Stomach (tissue), 9 donors: Measurements from ENCODE around the gene RIMS1. TPM values are rescaled to one million over a fixed set of nuclear protein-coding genes. Genes with fewer than 3 reads are reported as not detected.

Source experiments
- DNase-seq, 2 donors: peaks; one replicate each; pipeline versions ENCODE4 v3.0.0 to v3.0.0-alpha.2; 2013 to 2019
- H3K27ac ChIP-seq, 5 donors: fragments of 200-600 bp in 4 of 5; sonication (generic) in 4 of 5; one replicate each; pipeline ENCODE4 v1.5.1; 2013 to 2019; ENCODE audit warnings: mild to moderate bottlenecking in 1 of 5, moderate library complexity in 1 of 5
- H3K27me3 ChIP-seq, 3 donors: fragments of 200-600 bp; sonication (generic); one replicate each; pipeline ENCODE4 v1.5.1; 2017 to 2019; ENCODE audit warnings: mixed run types in 1 of 3
- H3K36me3 ChIP-seq, 4 donors: fragments of 200-600 bp; sonication (generic); 1 replicate in 3 of 4; 2 replicates in 1 of 4; pipeline ENCODE4 v1.5.1; 2016 to 2019
- H3K4me1 ChIP-seq, 4 donors: fragments of 200-600 bp; sonication (generic); one replicate each; pipeline ENCODE4 v1.5.1; 2016 to 2019
- H3K4me3 ChIP-seq, 4 donors: fragments of 200-600 bp; sonication (generic) in 3 of 4; one replicate each; pipeline ENCODE4 v1.5.1; 2016 to 2019; ENCODE audit warnings: mild to moderate bottlenecking in 1 of 4
- H3K9me3 ChIP-seq, 4 donors: fragments of 200-600 bp; sonication (generic); one replicate each; pipeline ENCODE4 v1.5.1; 2016 to 2019
- EP300 ChIP-seq: sonication (generic); formaldehyde crosslinking; IDR thresholded peaks from one replicate; pipeline ENCODE4 v1.6.1; 2017; ENCODE audit warnings: antibody characterized with exemption
- POLR2A ChIP-seq, 4 donors: fragments of 450-650 bp; IDR thresholded peaks; one replicate each; pipeline ENCODE4 v1.6.1; 2016; ENCODE audit warnings: antibody characterized with exemption in 4 of 4, control low read depth in 2 of 4, mild to moderate bottlenecking in 1 of 4, moderate library complexity in 1 of 4
- POLR2AphosphoS5 ChIP-seq, 3 donors: sonication (generic); formaldehyde crosslinking; IDR thresholded peaks; one replicate each; pipeline ENCODE4 v1.6.1; 2016; ENCODE audit warnings: antibody characterized with exemption in 3 of 3
- WGBS, 5 donors: extraction: QIAGEN DNeasy Blood & Tissue Kit in 3 of 5; methylation state at CpG; one replicate each; pipeline versions ENCODE4 v1.1.5 to v1.1.7; 2013 to 2018; 5-methylcytosine and 5-hydroxymethylcytosine counted together
- intact Hi-C: fragments of 100-400 bp; cut with DNase I; formaldehyde crosslinking; loops from one replicate; pipeline ENCODE4 v1.15.1; 2023; ENCODE audit warnings: low total_unique reads
- polyA plus RNA-seq, 3 donors: library from polyadenylated mRNA; stranded (reverse); fragments of 200-250 nt; gene quantifications; one replicate each; pipeline ENCODE4 v1.2.3, GENCODE V29; 2013
- total RNA-seq, 5 donors: library from RNA; depleted of rRNA; stranded (reverse); fragments of >200 nt; gene quantifications; one replicate each; pipeline versions ENCODE4 v1.1.0 to v1.2.3, GENCODE V29; 2014 to 2016
- TF ChIP-seq, protein P1 (sequence below), 7 experiments: fragments of 450-650 bp in 4 of 7; fragments of 200-600 bp in 3 of 7; sonication (generic) in 3 of 7; IDR thresholded peaks; one replicate each; pipeline ENCODE4 v1.5.1; 2016 to 2019; ENCODE audit warnings: antibody characterized with exemption in 7 of 7, control low read depth in 2 of 7, mild to moderate bottlenecking in 1 of 7
- donor health status: healthy with polysubstance abuse.
- donor health status: Bipolar disorder and iron deficiency.
- donor health status: healthy.

The RIMS1 gene
- total and polyA plus RNA-seq, 8 donors, result 0.13 to 45.2 (median 5.1) TPM

DNA sequence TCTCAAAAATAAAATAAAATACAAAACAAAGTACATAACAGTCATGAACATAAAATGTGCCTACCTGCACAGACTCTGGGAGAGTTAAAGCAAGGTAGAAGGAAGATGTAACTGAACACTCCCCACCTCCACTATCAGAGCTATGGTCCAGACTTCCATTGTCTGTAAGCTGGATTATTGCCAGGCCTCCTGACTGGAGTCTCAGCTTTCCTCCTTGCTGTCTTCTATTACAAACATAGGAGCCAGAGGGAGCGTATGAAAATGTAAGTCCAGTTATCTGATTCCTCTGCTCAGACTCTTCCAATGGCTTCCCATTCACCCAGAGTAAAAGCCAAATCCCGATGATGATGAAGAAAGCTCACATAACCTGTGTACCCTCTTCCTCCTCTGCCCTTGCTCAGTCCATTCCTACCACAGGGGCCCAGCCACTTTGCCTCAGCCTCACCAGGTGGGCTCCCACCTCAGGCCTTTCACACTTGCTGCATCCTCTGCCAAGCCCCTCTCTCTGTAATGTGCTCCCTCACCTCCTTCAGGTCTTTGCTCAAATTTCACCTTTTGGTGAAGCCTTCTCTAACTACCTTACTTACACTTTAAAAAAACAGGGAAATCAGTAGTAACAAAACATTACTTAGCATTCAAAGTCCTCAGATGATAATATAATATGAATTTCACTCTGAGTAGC, 194.1 kb downstream of the RIMS1 start:
- Histone ChIP-seq H3K27me3 (no peaks in the 10 kb centered on the region), H3K4me3 (no peak overlapping the region), H3K27ac (no peak overlapping the region), H3K9me3 (no peaks in the 10 kb centered on the region), H3K4me1 (no peaks in the 10 kb centered on the region), H3K36me3 (no peaks in the 10 kb centered on the region)
- 59 to 87% (median 67%) methylated on average over 2 of the region's 2 CpGs for WGBS, 5 donors
- no peak for DNase-seq
- no peak for TF ChIP-seq POLR2A (IDR thresholded peaks at IDR 0.05)
- no peak for TF ChIP-seq POLR2AphosphoS5 (IDR thresholded peaks at IDR 0.05)
- TF ChIP-seq, protein P1, sequence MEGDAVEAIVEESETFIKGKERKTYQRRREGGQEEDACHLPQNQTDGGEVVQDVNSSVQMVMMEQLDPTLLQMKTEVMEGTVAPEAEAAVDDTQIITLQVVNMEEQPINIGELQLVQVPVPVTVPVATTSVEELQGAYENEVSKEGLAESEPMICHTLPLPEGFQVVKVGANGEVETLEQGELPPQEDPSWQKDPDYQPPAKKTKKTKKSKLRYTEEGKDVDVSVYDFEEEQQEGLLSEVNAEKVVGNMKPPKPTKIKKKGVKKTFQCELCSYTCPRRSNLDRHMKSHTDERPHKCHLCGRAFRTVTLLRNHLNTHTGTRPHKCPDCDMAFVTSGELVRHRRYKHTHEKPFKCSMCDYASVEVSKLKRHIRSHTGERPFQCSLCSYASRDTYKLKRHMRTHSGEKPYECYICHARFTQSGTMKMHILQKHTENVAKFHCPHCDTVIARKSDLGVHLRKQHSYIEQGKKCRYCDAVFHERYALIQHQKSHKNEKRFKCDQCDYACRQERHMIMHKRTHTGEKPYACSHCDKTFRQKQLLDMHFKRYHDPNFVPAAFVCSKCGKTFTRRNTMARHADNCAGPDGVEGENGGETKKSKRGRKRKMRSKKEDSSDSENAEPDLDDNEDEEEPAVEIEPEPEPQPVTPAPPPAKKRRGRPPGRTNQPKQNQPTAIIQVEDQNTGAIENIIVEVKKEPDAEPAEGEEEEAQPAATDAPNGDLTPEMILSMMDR (IDR thresholded peaks at IDR 0.05), result no peak
- no peak for TF ChIP-seq EP300
- intact Hi-C loops, result loop anchor here (10.0 kb wide), 1 partner anchor 546 kb away; no protein-coding TSS in a partner anchor

DNA sequence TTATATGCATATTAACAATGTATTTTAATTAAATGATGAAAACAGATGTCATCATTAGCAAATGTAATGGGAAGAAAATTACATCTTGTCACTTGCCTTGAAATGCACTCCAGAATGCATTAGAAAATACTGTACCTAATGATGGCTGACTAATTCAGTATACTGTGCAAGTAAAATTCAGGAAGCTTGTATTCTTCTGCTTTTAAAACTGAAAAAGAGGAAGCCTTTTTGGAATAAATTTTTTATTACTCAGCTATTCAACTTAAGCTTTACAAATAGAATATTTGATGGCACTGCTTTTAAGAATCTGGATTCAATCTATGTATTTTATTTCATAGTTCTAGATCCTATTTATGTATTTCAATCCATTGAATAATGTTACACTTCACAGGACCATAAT, 195.5 kb downstream of the RIMS1 start:
- intact Hi-C loops, result loop anchor here (10.0 kb wide), 1 partner anchor 547 kb away; no protein-coding TSS in a partner anchor
- DNase-seq, result no peak
- H3K27me3 ChIP-seq, result no peaks in the 10 kb centered on the region
- no peaks in the 10 kb centered on the region for H3K4me1 ChIP-seq
- no peak for TF ChIP-seq EP300
- TF ChIP-seq, protein P1 (IDR thresholded peaks at IDR 0.05), result no peak
- no peak for TF ChIP-seq POLR2AphosphoS5 (IDR thresholded peaks at IDR 0.05)
- TF ChIP-seq POLR2A (IDR thresholded peaks at IDR 0.05), result no peak
- H3K9me3 ChIP-seq, result no peaks in the 10 kb centered on the region
- H3K4me3 ChIP-seq, result no peak overlapping the region
- H3K36me3 ChIP-seq, result no peaks in the 10 kb centered on the region
- no peak overlapping the region for H3K27ac ChIP-seq

DNA sequence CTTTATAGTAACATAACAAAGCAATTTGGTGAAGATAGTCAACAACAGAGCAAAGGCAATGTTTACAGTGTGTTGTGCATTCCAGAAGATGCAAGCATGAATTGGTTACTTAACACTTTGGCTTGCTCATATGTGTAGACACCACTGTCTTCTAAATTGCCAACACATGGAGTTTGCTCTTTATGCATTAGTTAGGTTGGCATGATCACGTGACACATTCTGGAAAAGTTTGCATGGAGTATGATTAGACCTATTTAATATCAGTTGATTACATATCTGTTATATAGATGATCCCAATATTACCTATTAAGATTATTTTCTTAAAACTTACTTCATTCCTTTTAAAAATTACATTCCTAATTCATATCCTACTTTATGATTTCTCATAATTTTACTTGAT, 197.6 kb downstream of the RIMS1 start:
- WGBS, 5 donors, result 36 to 76% (median 65%) methylated on average over 1 of the region's 1 CpG
- Histone ChIP-seq H3K9me3 (no peaks in the 10 kb centered on the region), H3K27ac (no peak overlapping the region), H3K4me1 (no peaks in the 10 kb centered on the region), H3K27me3 (no peaks in the 10 kb centered on the region), H3K36me3 (no peaks in the 10 kb centered on the region), H3K4me3 (no peak overlapping the region)
- DNase-seq, result no peak
- TF ChIP-seq EP300, result no peak
- TF ChIP-seq, protein P1 (IDR thresholded peaks at IDR 0.05), result no peak
- no peak for TF ChIP-seq POLR2A (IDR thresholded peaks at IDR 0.05)
- TF ChIP-seq POLR2AphosphoS5 (IDR thresholded peaks at IDR 0.05), result no peak
- intact Hi-C loops, result loop anchor here (10.0 kb wide), 1 partner anchor 549 kb away; no protein-coding TSS in a partner anchor

DNA sequence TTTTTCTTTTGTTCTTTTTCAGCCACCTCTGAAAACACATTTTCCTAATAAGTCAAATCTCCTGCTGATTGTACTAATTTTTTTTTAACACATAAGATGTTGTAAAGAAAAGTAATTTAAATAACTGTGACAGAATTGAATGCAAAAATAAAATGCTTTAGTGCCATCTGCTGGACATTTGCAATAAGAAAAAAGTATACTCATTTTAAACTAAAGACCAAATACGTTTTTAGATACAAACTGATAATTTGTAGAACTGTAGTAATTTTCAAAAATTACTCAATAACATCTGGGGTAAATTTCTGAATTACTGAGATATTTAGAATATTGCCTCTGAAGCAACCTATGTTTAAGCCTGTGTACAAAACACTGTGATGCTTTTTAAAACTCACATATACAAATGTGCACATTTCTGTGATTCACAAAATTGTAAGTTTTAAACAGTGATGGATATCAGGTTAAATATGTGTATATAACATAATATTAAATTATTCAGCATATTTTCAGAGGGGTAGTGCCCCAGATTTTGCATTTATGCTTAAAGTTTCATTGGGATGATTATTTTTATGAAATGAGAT, 198.7 kb downstream of the RIMS1 start:
- Histone ChIP-seq H3K36me3 (no peaks in the 10 kb centered on the region), H3K27ac (no peak overlapping the region), H3K4me3 (no peak overlapping the region), H3K9me3 (no peaks in the 10 kb centered on the region), H3K4me1 (no peaks in the 10 kb centered on the region), H3K27me3 (no peaks in the 10 kb centered on the region)
- TF ChIP-seq POLR2A (IDR thresholded peaks at IDR 0.05), result no peak
- TF ChIP-seq, protein P1 (IDR thresholded peaks at IDR 0.05), result peak in 3 of 7 experiments; percentile 5 to 46 (median 28)
- intact Hi-C loops, result loop anchor here (10.0 kb wide), 1 partner anchor 550 kb away; no protein-coding TSS in a partner anchor
- DNase-seq, result peak in 1 of 2 donors; percentile 54
- 0 to 7% (median 0%) methylated on average over 1 of the region's 1 CpG for WGBS, 5 donors
